GM21367 (cell line): ENCODE measurements around the gene PDK1.

Experiments used
- ATAC-seq: cut with Tn5 transposase; IDR thresholded peaks from one replicate; pipeline ENCODE4 v1.9.1; 2021; ENCODE audit not compliant: unreplicated experiment

The PDK1 gene

GRCh38 chr2:172639256-172639655, 83.4 kb downstream of the PDK1 start:
- no peak for ATAC-seq

- no peak for ATAC-seq
These were observed 83.9 kb downstream of the PDK1 start for GRCh38 chr2:172639823-172640222.

GRCh38 chr2:172640389-172640788, 84.5 kb downstream of the PDK1 start:
- ATAC-seq, result no peak

- no peak for ATAC-seq
These were observed 86.6 kb downstream of the PDK1 start for GRCh38 chr2:172642301-172643020.

- ATAC-seq, result no peak
These were observed 87.3 kb downstream of the PDK1 start for GRCh38 chr2:172643142-172643541.

- ATAC-seq, result no peak
These were observed 91.5 kb downstream of the PDK1 start for GRCh38 chr2:172647439-172647838.

GRCh38 chr2:172655091-172655837, 99.4 kb downstream of the PDK1 start:
- no peak for ATAC-seq

- no peak for ATAC-seq
These were observed 100.1 kb downstream of the PDK1 start for GRCh38 chr2:172655838-172656573.
